Neutrophil (primary cell): Measurements from ENCODE around the gene ARHGAP25.

Experiments
- H3K27ac ChIP-seq: fragments of 200-600 bp; sonication (generic); 2 replicates; pipeline ENCODE4 v1.5.1; 2016; ENCODE audit warnings: mild to moderate bottlenecking, moderate library complexity
- H3K27me3 ChIP-seq: fragments of 200-600 bp; sonication (generic); 2 replicates; pipeline ENCODE4 v1.6.0; 2016; ENCODE audit warnings: mild to moderate bottlenecking
- H3K36me3 ChIP-seq: fragments of 200-600 bp; sonication (generic); 2 replicates; pipeline ENCODE4 v1.5.1; 2017
- H3K4me1 ChIP-seq, 2 experiments: fragments of 200-600 bp in 1 of 2; sonication (generic) in 1 of 2; 1 replicate in 1 of 2; 2 replicates in 1 of 2; pipeline versions ENCODE4 v1.5.1 to v1.6.1; 2013 to 2016; ENCODE audit warnings: low read depth in 1 of 2, low read length in 1 of 2, mild to moderate bottlenecking in 1 of 2, moderate library complexity in 1 of 2; ENCODE audit not compliant: control insufficient read depth in 1 of 2, insufficient read depth in 1 of 2
- H3K4me3 ChIP-seq, 2 experiments: fragments of 200-600 bp in 1 of 2; sonication (generic) in 1 of 2; 1 replicate in 1 of 2; 2 replicates in 1 of 2; pipeline ENCODE4 v1.5.1; 2013 to 2016; ENCODE audit warnings: low read depth in 1 of 2, low read length in 1 of 2, mild to moderate bottlenecking in 1 of 2, moderate library complexity in 1 of 2
- H3K9me3 ChIP-seq: fragments of 200-600 bp; sonication (generic); 2 replicates; pipeline ENCODE4 v1.5.1; 2016
- CTCF ChIP-seq: fragments of 200-600 bp; sonication (generic); IDR thresholded peaks from 2 replicates; pipeline ENCODE4 v1.5.1; 2016; ENCODE audit warnings: antibody characterized with exemption

ARHGAP25 gene

GRCh38 chr2:68755071-68755470, 20.5 kb downstream of the ARHGAP25 start:
- H3K27ac ChIP-seq, result no peak overlapping the region

DNA sequence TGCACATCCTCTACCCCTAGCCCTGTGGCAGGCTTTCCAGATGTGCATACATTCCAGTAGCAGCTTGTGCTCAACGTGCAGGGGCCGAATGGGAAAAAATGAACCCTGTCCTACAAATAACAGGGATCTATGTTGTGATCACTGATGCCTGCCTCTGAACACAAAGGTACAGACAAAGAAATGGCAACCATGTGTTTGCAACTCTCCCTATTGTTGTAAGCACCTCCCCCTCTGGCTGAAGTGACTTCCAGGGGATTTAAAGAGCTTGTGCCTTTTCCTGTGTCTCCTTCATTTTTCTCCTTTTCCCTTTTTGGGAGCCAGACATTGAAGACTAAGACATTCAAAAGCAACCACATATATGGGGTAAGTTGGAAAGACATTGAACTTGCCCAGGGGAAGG, 21.6 kb downstream of the ARHGAP25 start:
- Histone ChIP-seq H3K36me3 (no peaks in the 10 kb centered on the region), H3K4me3 (no peak overlapping the region), H3K27me3 (no peaks in the 10 kb centered on the region), H3K9me3 (no peaks in the 10 kb centered on the region), H3K27ac (no peak overlapping the region), H3K4me1 (peaks cover 40 to 43% of the 10 kb centered on the region in 2 experiments)
- TF ChIP-seq CTCF, result no peak

More at GRCh38 chr2:68755071-68755470, 20.5 kb downstream of the ARHGAP25 start:
- H3K4me3 ChIP-seq, result no peak overlapping the region
- no peaks in the 10 kb centered on the region for H3K9me3 ChIP-seq
- H3K36me3 ChIP-seq, result no peaks in the 10 kb centered on the region
- peaks cover 36 to 38% of the 10 kb centered on the region in 2 experiments for H3K4me1 ChIP-seq
- no peaks in the 10 kb centered on the region for H3K27me3 ChIP-seq
- no peak for TF ChIP-seq CTCF

DNA sequence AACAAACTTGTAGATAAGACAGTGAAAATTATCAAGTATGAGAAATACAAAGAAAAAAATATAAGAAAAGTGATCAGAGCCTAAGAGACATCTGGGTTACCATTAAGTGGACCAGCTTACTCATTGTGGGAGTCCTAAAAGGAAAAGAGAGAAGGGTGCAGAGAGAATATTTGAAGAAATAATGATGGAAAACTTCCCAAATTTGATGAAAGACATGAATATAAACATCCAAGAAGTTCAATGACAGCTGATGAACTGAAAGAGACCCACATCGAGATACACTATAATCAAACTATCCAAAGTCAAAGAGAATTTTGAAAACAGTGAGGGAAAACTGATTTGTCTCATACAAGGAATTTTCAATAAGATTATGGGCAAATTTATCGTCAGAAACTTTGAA, 22.5 kb downstream of the ARHGAP25 start:
- no peaks in the 10 kb centered on the region for H3K36me3 ChIP-seq
- no peak overlapping the region for H3K4me3 ChIP-seq
- peaks cover 38 to 41% of the 10 kb centered on the region in 2 experiments for H3K4me1 ChIP-seq
- H3K27ac ChIP-seq, result no peak overlapping the region
- no peak for TF ChIP-seq CTCF
- no peaks in the 10 kb centered on the region for H3K9me3 ChIP-seq
- no peaks in the 10 kb centered on the region for H3K27me3 ChIP-seq

GRCh38 chr2:68762100-68762499, 27.5 kb downstream of the ARHGAP25 start:
- Histone ChIP-seq H3K4me3 (peak overlapping the region in 1 of 2 experiments; percentile 8), H3K36me3 (no peaks in the 10 kb centered on the region), H3K27me3 (no peaks in the 10 kb centered on the region), H3K9me3 (no peaks in the 10 kb centered on the region), H3K27ac (peak overlapping the region; percentile 99), H3K4me1 (peaks cover 66 to 67% of the 10 kb centered on the region in 2 experiments)
- TF ChIP-seq CTCF, result no peak

DNA sequence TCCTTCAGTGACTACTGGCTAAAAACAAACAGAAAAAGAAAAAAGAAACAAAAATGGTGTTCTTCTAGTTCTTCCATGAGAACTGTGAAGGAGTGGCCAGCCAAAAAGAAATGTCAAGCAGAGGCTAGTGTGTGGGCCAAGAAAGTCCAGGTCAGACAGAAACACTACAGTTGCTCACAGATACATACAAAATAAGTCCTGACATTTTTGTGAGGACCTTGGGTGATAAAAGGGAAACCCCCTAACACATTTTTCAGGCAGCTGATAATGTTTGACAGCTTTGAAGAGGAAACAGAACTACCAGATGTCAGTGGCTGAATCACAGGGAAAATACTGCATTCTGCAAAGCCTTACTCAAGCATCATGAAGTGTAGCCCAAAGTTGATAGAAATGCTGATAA, 28.1 kb downstream of the ARHGAP25 start:
- Histone ChIP-seq H3K4me3 (peak overlapping the region in 1 of 2 experiments; percentile 8), H3K9me3 (no peaks in the 10 kb centered on the region), H3K27me3 (no peaks in the 10 kb centered on the region), H3K27ac (peak overlapping the region; percentile 99), H3K4me1 (peaks cover 71 to 73% of the 10 kb centered on the region in 2 experiments), H3K36me3 (no peaks in the 10 kb centered on the region)
- TF ChIP-seq CTCF, result no peak
